SK-N-MC (cell line): ENCODE data around the gene CLIC1.

ENCODE experiments used
- EZH2 ChIP-seq: fragments of 200-600 bp; sonication (generic); IDR thresholded peaks from one replicate; pipeline ENCODE4 v1.6.1; 2017; ENCODE audit warnings: antibody characterized with exemption
- FOXP2 ChIP-seq: optimal IDR thresholded peaks from 2 replicates; pipeline ENCODE3; 2011; ENCODE audit warnings: mild to moderate bottlenecking, moderate library complexity; ENCODE audit not compliant: insufficient read depth; ENCODE audit errors: extremely low read length, control extremely low read depth
- POLR2AphosphoS5 ChIP-seq: IDR thresholded peaks from 2 replicates; pipeline ENCODE4 v1.6.1; 2012; ENCODE audit warnings: mild to moderate bottlenecking, low read depth, low read length, borderline replicate concordance

- TF ChIP-seq POLR2AphosphoS5 (no peak), EZH2 (no peak), FOXP2 (no peak)
Observed at GRCh38 chr6:31727717-31728671, 8.3 kb downstream of the CLIC1 start.
